Aorta (tissue), 5 donors: Measurements from ENCODE around the gene SPATA24. TPM values are rescaled to one million over a fixed set of nuclear protein-coding genes. Genes with fewer than 3 reads are reported as not detected.

ENCODE experiments used
- ATAC-seq: fragments of 200-7000 bp; cut with Tn5 transposase; one replicate; pipeline ENCODE4 v1.9.1; 2022; ENCODE audit warnings: moderate library complexity; ENCODE audit not compliant: low FRiP score
- DNase-seq, 2 donors: peaks; one replicate each; pipeline ENCODE4 v3.0.0-alpha.2; 2020
- H3K27ac ChIP-seq, 2 donors: one replicate each; pipeline ENCODE4 v1.5.1; 2013; ENCODE audit warnings: low read length in 2 of 2, mild to moderate bottlenecking in 2 of 2, moderate library complexity in 2 of 2, control low read depth in 1 of 2, inconsistent platforms in 1 of 2, low read depth in 1 of 2
- H3K27me3 ChIP-seq, 2 donors: one replicate each; pipeline ENCODE4 v1.6.1; 2013; ENCODE audit warnings: control low read depth in 1 of 2, low read length in 1 of 2, mild to moderate bottlenecking in 1 of 2, moderate library complexity in 1 of 2; ENCODE audit not compliant: insufficient read depth in 2 of 2, control insufficient read depth in 1 of 2
- H3K36me3 ChIP-seq, 2 donors: one replicate each; pipeline ENCODE4 v1.6.1; 2013; ENCODE audit warnings: control low read depth in 1 of 2, low read length in 1 of 2, mild to moderate bottlenecking in 1 of 2; ENCODE audit not compliant: insufficient read depth in 2 of 2, control insufficient read depth in 1 of 2
- H3K4me1 ChIP-seq, 2 donors: one replicate each; pipeline ENCODE4 v1.6.1; 2013; ENCODE audit warnings: low read length in 2 of 2, control low read depth in 1 of 2, mild to moderate bottlenecking in 1 of 2, moderate library complexity in 1 of 2; ENCODE audit not compliant: insufficient read depth in 2 of 2, control insufficient read depth in 1 of 2
- H3K4me3 ChIP-seq, 2 donors: one replicate each; pipeline ENCODE4 v1.5.1; 2013; ENCODE audit warnings: low read length in 2 of 2, control low read depth in 1 of 2, mild to moderate bottlenecking in 1 of 2
- H3K9me3 ChIP-seq: one replicate; pipeline ENCODE4 v1.6.1; 2013; ENCODE audit warnings: mild to moderate bottlenecking, low read length; ENCODE audit not compliant: control insufficient read depth
- WGBS, 2 donors: extraction: QIAGEN DNeasy Blood & Tissue Kit; methylation state at CpG; one replicate each; pipeline ENCODE4 v1.1.7; 2013; 5-methylcytosine and 5-hydroxymethylcytosine counted together
- intact Hi-C, 2 donors: fragments of 100-400 bp; cut with DNase I; formaldehyde crosslinking; loops; one replicate each; pipeline versions ENCODE4 v1.14.2 to v1.15.0; 2022
- polyA plus RNA-seq, 2 donors: library from polyadenylated mRNA; stranded (reverse); fragments of 200-250 nt; gene quantifications; one replicate each; pipeline ENCODE4 v1.2.3, GENCODE V29; 2013
- total RNA-seq, 2 donors: library from RNA; stranded (reverse); fragmentation: NEBNext Ultra II Directional; extraction: Animal tissue kit (Norgen Biotek cat#: 25700); gene quantifications; one replicate each; pipeline ENCODE4 v1.2.1, GENCODE V29; 2021
- donor health status: healthy with polysubstance abuse.
- donor health status: Bipolar disorder and iron deficiency.
- donor health status: DM: no; HTN: no; CAD: no.
- donor health status: DM: no; HTN: no; CAD: no.
- donor health status: DM: yes; HTN: yes; CAD: no.

The SPATA24 gene
- total and polyA plus RNA-seq, 4 donors, result 2.2 to 7.7 (median 4.7) TPM

- 2 to 3% methylated on average over 36 to 62 of the region's 62 CpGs for WGBS, 2 donors
- Histone ChIP-seq H3K4me1 (no peaks in the 10 kb centered on the region), H3K27me3 (no peaks in the 10 kb centered on the region), H3K36me3 (no peaks in the 10 kb centered on the region), H3K27ac (no peak overlapping the region), H3K4me3 (peak overlapping the region; percentile 1 to 9), H3K9me3 (no peaks in the 10 kb centered on the region)
- peak; percentile 22 for ATAC-seq
- peak in 1 of 2 donors; percentile 88 for DNase-seq
- intact Hi-C loops, result no loop called here
These were observed 9.7 kb downstream of the SPATA24 start for GRCh38 chr5:139394123-139394653.

GRCh38 chr5:139393497-139394122 lies 10.3 kb downstream of the SPATA24 start:
- intact Hi-C loops, result no loop called here
- no peak for ATAC-seq
- Histone ChIP-seq H3K36me3 (no peaks in the 10 kb centered on the region), H3K27me3 (no peaks in the 10 kb centered on the region), H3K27ac (no peak overlapping the region), H3K9me3 (no peaks in the 10 kb centered on the region), H3K4me1 (no peaks in the 10 kb centered on the region), H3K4me3 (peak overlapping the region; percentile 1 to 9)
- peak in 1 of 2 donors; percentile 43 for DNase-seq
- 6 to 8% methylated on average over 49 of the region's 49 CpGs for WGBS, 2 donors

- 3 to 5% methylated on average over 53 to 77 of the region's 77 CpGs for whole genome bisulfite sequencing, 2 donors
- no peaks in the 10 kb centered on the region for H3K27me3 ChIP-seq
- ATAC-seq (peak; percentile 49), DNase-seq (peak; percentile 73 to 87)
- no peak overlapping the region for H3K27ac ChIP-seq
- H3K36me3 ChIP-seq, result no peaks in the 10 kb centered on the region
- intact Hi-C loops, result no loop called here
- peak overlapping the region; percentile 3 to 9 for H3K4me3 ChIP-seq
- no peaks in the 10 kb centered on the region for H3K9me3 ChIP-seq
- no peaks in the 10 kb centered on the region for H3K4me1 ChIP-seq
These were observed 11.0 kb downstream of the SPATA24 start for GRCh38 chr5:139392678-139393496.

- intact Hi-C loops, result no loop called here
- no peaks in the 10 kb centered on the region for H3K36me3 ChIP-seq
- 14 to 28% methylated on average over 35 to 36 of the region's 36 CpGs for WGBS, 2 donors
- H3K4me1 ChIP-seq, result no peaks in the 10 kb centered on the region
- ATAC-seq (no peak), DNase-seq (peak in 1 of 2 donors; percentile 74)
- no peaks in the 10 kb centered on the region for H3K27me3 ChIP-seq
- no peak overlapping the region for H3K4me3 ChIP-seq
- H3K9me3 ChIP-seq, result no peaks in the 10 kb centered on the region
- H3K27ac ChIP-seq, result no peak overlapping the region
These were observed 11.6 kb downstream of the SPATA24 start for GRCh38 chr5:139392324-139392677.

- Histone ChIP-seq H3K36me3 (no peaks in the 10 kb centered on the region), H3K27ac (no peak overlapping the region), H3K4me1 (no peaks in the 10 kb centered on the region), H3K9me3 (no peaks in the 10 kb centered on the region), H3K4me3 (no peak overlapping the region), H3K27me3 (no peaks in the 10 kb centered on the region)
- DNase-seq (no peak), ATAC-seq (no peak)
- WGBS, 2 donors, result 78 to 81% methylated on average over 28 to 33 of the region's 33 CpGs
- intact Hi-C loops, result no loop called here
These were observed 12.1 kb downstream of the SPATA24 start for GRCh38 chr5:139391570-139392323.

- no peak overlapping the region for H3K27ac ChIP-seq
- H3K36me3 ChIP-seq, result no peaks in the 10 kb centered on the region
- no peak overlapping the region for H3K4me3 ChIP-seq
- ATAC-seq (no peak), DNase-seq (peak; percentile 27 to 58)
- no peaks in the 10 kb centered on the region for H3K4me1 ChIP-seq
- no peaks in the 10 kb centered on the region for H3K9me3 ChIP-seq
- intact Hi-C loops, result no loop called here
- no peaks in the 10 kb centered on the region for H3K27me3 ChIP-seq
- 89 to 92% methylated on average over 10 of the region's 10 CpGs for WGBS, 2 donors
These were observed 13.0 kb downstream of the SPATA24 start for GRCh38 chr5:139390639-139391569.

- no peaks in the 10 kb centered on the region for H3K36me3 ChIP-seq
- no peak within 1 kb of the TSS for H3K4me3 ChIP-seq
- intact Hi-C loops, result no loop called here
- WGBS, 2 donors, result 91 to 93% methylated on average over 11 of the region's 11 CpGs
- no peaks in the 10 kb centered on the region for H3K9me3 ChIP-seq
- DNase-seq (peak; percentile 48 to 75), ATAC-seq (no peak)
- no peak within 1 kb of the TSS for H3K27ac ChIP-seq
- no peaks in the 10 kb centered on the region for H3K4me1 ChIP-seq
- no peaks in the 10 kb centered on the region for H3K27me3 ChIP-seq
These were observed 13.9 kb downstream of the SPATA24 start, which contains the start of gene MZB1 for GRCh38 chr5:139389701-139390638. Gene MZB1, minus strand, starts transcription at chr5:139389913. Its CDS starts 57 bp downstream, at chr5:139389856.
